Naive thymus-derived CD4-positive, alpha-beta T cell (primary cell): ENCODE results near the gene MAPKAPK5. TPM values are rescaled to one million over a fixed set of nuclear protein-coding genes. Genes with fewer than 3 reads are reported as not detected.
"Not testable (repeated sequence)": the region's sequence is repeated elsewhere in the genome, so short reads cannot be mapped to it uniquely, and the experiment has no call there.

Source experiments
- ATAC-seq: fragments of 150-1000 bp; cut with Tn5 transposase; 2 replicates; pipeline ENCODE4 v1.10.0; 2021; ENCODE audit warnings: mild to moderate bottlenecking, moderate library complexity
- CTCF ChIA-PET: fragments of 350-600 bp; sonication (Branson Sonifier 250); formaldehyde crosslinking; loops from one replicate; lab custom pipeline; 2021; ENCODE audit warnings: antibody characterized with exemption; lab: Charles Lee
- POLR2A ChIA-PET: fragments of 350-600 bp; sonication (Branson Sonifier 250); formaldehyde crosslinking; loops from one replicate; lab custom pipeline; 2021; ENCODE audit warnings: antibody characterized with exemption, inconsistent platforms; lab: Charles Lee
- DNase-seq, 9 donors: peaks; one replicate each; pipeline versions ENCODE4 v3.0.0 to v3.0.0-alpha.2; 2020 to 2022; ENCODE audit warnings: mixed read lengths in 1 of 9
- H3K27ac ChIP-seq: one replicate; pipeline ENCODE4 v1.7.0; 2013; ENCODE audit warnings: mild to moderate bottlenecking, low read depth, low read length, moderate library complexity
- H3K27me3 ChIP-seq, 2 donors: one replicate each; pipeline ENCODE4 v1.7.0; 2013; ENCODE audit warnings: low read length in 2 of 2, mild to moderate bottlenecking in 2 of 2, moderate library complexity in 2 of 2; ENCODE audit not compliant: control insufficient read depth in 2 of 2, insufficient read depth in 2 of 2
- H3K36me3 ChIP-seq, 3 experiments: 1 replicate in 2 of 3; 2 replicates in 1 of 3; pipeline ENCODE4 v1.7.0; 2013; ENCODE audit warnings: low read length in 3 of 3, mild to moderate bottlenecking in 3 of 3, moderate library complexity in 1 of 3; ENCODE audit not compliant: insufficient read depth in 3 of 3, control insufficient read depth in 2 of 3
- H3K4me1 ChIP-seq, 2 donors: one replicate each; pipeline ENCODE4 v1.7.0; 2013; ENCODE audit warnings: low read length in 2 of 2, mild to moderate bottlenecking in 2 of 2, moderate library complexity in 1 of 2; ENCODE audit not compliant: control insufficient read depth in 2 of 2, insufficient read depth in 2 of 2
- H3K4me3 ChIP-seq: 2 replicates; pipeline ENCODE4 v1.7.0; 2013; ENCODE audit warnings: mild to moderate bottlenecking, low read length
- H3K9me3 ChIP-seq, 3 experiments: 1 replicate in 2 of 3; 2 replicates in 1 of 3; pipeline ENCODE4 v1.7.0; 2013; ENCODE audit warnings: low read length in 3 of 3; ENCODE audit not compliant: control insufficient read depth in 2 of 3
- H3K27ac Mint-ChIP-seq, 9 donors: one replicate each; pipeline ENCODE4 v1.8.0; 2020 to 2022; ENCODE audit warnings: mixed read lengths in 9 of 9, mild to moderate bottlenecking in 8 of 9, moderate library complexity in 5 of 9, inconsistent platforms in 2 of 9
- H3K27me3 Mint-ChIP-seq, 5 donors: one replicate each; pipeline ENCODE4 v1.8.0; 2021 to 2022; ENCODE audit warnings: mixed read lengths in 5 of 5, mild to moderate bottlenecking in 1 of 5
- H3K36me3 Mint-ChIP-seq, 5 donors: one replicate each; pipeline ENCODE4 v1.8.0; 2020 to 2022; ENCODE audit warnings: mixed read lengths in 5 of 5, mild to moderate bottlenecking in 3 of 5, inconsistent platforms in 1 of 5
- H3K4me1 Mint-ChIP-seq, 7 donors: one replicate each; pipeline ENCODE4 v1.8.0; 2020 to 2022; ENCODE audit warnings: mixed read lengths in 7 of 7, mild to moderate bottlenecking in 3 of 7, inconsistent platforms in 1 of 7
- H3K4me3 Mint-ChIP-seq, 10 donors: one replicate each; pipeline ENCODE4 v1.8.0; 2020 to 2022; ENCODE audit warnings: mild to moderate bottlenecking in 10 of 10, mixed read lengths in 10 of 10, moderate library complexity in 6 of 10, inconsistent platforms in 2 of 10
- H3K9me3 Mint-ChIP-seq, 11 donors: one replicate each; pipeline ENCODE4 v1.8.0; 2020 to 2022; ENCODE audit warnings: mixed read lengths in 11 of 11, mild to moderate bottlenecking in 4 of 11, inconsistent platforms in 1 of 11, moderate library complexity in 1 of 11
- intact Hi-C, 2 donors: fragments of 100-400 bp; cut with micrococcal nuclease; formaldehyde crosslinking; loops; one replicate each; pipeline ENCODE4 v1.15.1; 2023
- polyA plus RNA-seq, 2 donors: library from polyadenylated mRNA; unstranded; fragments of 300-500 nt; fragmentation: Illumina TruSeq; gene quantifications; one replicate each; pipeline ENCODE4 v1.2.3, GENCODE V29; 2021
- total RNA-seq, 6 experiments: library from RNA in 5 of 6; stranded (reverse) in 5 of 6; gene quantifications; 1 replicate in 5 of 6; 2 replicates in 1 of 6; pipeline ENCODE4 v1.2.3 and lab custom pipeline; 2021 to 2026

Gene MAPKAPK5
- total and polyA plus RNA-seq, 7 experiments from 2014 or later, result 30.6 to 72.1 (median 58.2) TPM

DNA sequence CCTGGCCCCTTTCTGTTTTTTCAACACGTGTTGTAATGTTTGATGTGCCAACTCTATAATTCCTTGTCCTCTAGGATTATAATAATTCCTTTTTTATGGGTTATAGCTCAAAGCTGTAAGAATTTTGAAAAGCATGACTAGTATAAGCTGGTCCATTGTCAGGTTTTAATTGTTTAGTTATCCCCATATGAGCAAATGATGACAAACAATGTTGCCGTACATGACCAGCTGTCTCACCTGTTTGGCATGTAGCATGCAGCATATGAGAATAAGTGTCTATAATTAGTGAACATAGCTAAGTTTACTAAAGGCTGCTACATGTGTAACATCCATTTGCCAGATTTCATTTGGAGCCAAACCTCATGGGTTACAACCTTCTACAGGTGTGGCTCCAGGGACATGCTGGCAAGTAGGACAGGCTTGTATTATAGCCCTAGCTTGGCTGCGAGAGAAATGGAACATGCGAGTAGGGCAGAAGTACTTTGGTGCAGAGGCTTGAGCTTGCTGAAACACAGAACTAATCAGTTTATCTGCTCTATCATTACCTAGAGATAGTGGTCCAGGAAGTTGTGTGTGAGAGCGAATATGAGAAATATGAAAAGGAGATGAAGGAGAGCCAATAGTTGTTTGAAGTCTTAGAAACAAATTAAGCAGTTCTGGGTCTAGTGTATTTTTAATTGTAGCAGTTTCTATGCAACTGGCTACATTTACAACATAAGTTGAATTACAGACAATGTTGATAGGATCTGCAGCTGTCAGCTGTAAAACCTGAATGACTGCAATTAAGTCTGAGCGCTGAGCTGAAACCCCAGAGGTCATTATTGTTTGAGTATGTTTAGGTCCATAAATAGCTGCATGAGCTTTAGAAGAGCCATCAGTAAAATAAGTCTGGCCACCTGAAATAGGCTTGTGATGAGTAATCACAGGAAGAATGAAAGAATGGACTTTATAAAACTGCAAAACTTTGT lies 22.6 kb upstream of the MAPKAPK5 start:
- Mint-ChIP-seq H3K9me3 (peaks cover 0 to 5% (median 0%) of the 10 kb centered on the region in 11 donors), H3K36me3 (peaks cover 0 to 3% (median 0%) of the 10 kb centered on the region in 5 donors), H3K27me3 (peaks cover 4 to 47% (median 13%) of the 10 kb centered on the region in 5 donors), H3K4me3 (no peak overlapping the region), H3K4me1 (peaks cover 0 to 2% (median 0%) of the 10 kb centered on the region in 7 donors), H3K27ac (peak overlapping the region in 1 of 9 donors; percentile 40)
- H3K4me1 ChIP-seq, result no peaks in the 10 kb centered on the region
- no peaks in the 10 kb centered on the region for H3K36me3 ChIP-seq
- no peaks in the 10 kb centered on the region for H3K27me3 ChIP-seq
- intact Hi-C loops, result loop anchor here in 1 of 2 donors (5.0 kb wide), 1 partner anchor 193 kb away; the partner anchor contains the start of genes ERP29 and TMEM116
- ChIA-PET POLR2A (interaction anchor here (1.2 kb wide), 1 partner anchor 22 kb away, joined by 4 read pairs; the partner anchor contains the start of gene MAPKAPK5), CTCF (no interaction called here)
- no peak for ATAC-seq
- H3K4me3 ChIP-seq, result no peak overlapping the region
- H3K27ac ChIP-seq, result no peak overlapping the region
- no peaks in the 10 kb centered on the region for H3K9me3 ChIP-seq
- no peak for DNase-seq

DNA sequence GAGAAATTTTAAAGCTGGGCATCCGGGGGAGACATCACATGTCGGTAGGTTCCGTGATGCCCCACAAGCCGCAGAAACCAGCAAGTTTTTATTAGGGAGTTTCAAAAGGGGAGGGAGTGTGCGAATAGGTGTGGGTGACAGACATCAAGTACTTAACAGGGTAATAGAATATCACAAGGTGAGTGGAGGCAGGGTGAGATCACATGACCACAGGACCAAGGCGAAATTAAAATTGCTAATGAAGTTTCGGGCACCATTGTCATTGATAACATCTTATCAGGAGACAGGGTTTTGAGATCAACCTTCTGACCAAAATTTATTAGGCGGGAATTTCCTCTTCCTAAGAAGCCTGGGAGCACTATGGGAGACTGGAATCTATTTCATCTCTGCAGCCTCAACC lies 21.2 kb upstream of the MAPKAPK5 start:
- H3K4me3 Mint-ChIP-seq, H3K36me3 ChIP-seq, H3K4me1 Mint-ChIP-seq, H3K36me3 Mint-ChIP-seq, H3K4me3 ChIP-seq, H3K9me3 Mint-ChIP-seq, H3K27me3 ChIP-seq, CTCF ChIA-PET, H3K4me1 ChIP-seq, DNase-seq, H3K27ac Mint-ChIP-seq, H3K9me3 ChIP-seq, ATAC-seq, H3K27ac ChIP-seq: not testable (repeated sequence)
- intact Hi-C loops, result loop anchor here in 1 of 2 donors (5.0 kb wide), 1 partner anchor 191 kb away; the partner anchor contains the start of genes ERP29 and TMEM116
- peaks cover 4 to 48% (median 13%) of the 10 kb centered on the region in 5 donors for H3K27me3 Mint-ChIP-seq
- POLR2A ChIA-PET, result interaction anchor here (0.6 kb wide), 1 partner anchor 385 kb away, joined by 3 read pairs; no protein-coding TSS in a partner anchor

DNA sequence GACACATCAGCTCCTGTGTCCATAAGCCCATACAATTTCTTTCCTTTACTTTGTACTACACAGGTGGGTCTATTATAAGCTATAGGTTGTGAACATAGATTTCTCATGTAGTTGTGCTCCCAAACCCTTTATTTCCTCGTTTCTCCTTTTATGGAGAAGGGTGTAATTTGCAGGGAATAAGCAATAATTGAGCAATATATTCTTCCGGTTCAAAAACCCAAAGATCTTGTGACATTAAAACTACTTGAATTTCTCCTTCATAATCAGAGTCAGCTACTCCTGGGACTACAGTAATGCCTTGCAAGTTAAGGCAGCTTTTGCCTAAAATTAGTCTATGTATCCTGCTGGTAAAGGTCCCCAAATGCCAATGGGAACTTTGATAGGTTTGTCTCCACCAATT lies 19.1 kb upstream of the MAPKAPK5 start:
- Mint-ChIP-seq H3K36me3 (peaks cover 0 to 3% (median 0%) of the 10 kb centered on the region in 5 donors), H3K9me3 (peaks cover 0 to 5% (median 0%) of the 10 kb centered on the region in 11 donors), H3K27ac (no peak overlapping the region), H3K4me3 (no peak overlapping the region), H3K27me3 (peaks cover 4 to 46% (median 13%) of the 10 kb centered on the region in 5 donors), H3K4me1 (peaks cover 0 to 2% (median 0%) of the 10 kb centered on the region in 7 donors)
- Histone ChIP-seq H3K36me3 (no peaks in the 10 kb centered on the region), H3K9me3 (no peaks in the 10 kb centered on the region), H3K4me3 (no peak overlapping the region), H3K27ac (no peak overlapping the region), H3K4me1 (no peaks in the 10 kb centered on the region), H3K27me3 (no peaks in the 10 kb centered on the region)
- ChIA-PET POLR2A (interaction anchor here (1.2 kb wide), 1 partner anchor 19 kb away, joined by 4 read pairs; the partner anchor contains the start of gene MAPKAPK5), CTCF (interaction anchor here (1.4 kb wide), 1 partner anchor 18 kb away, joined by 3 read pairs; no protein-coding TSS in a partner anchor)
- ATAC-seq (no peak), DNase-seq (no peak)
- intact Hi-C loops, result loop anchor here in 1 of 2 donors (5.0 kb wide), 1 partner anchor 189 kb away; the partner anchor contains the start of genes ERP29 and TMEM116

DNA sequence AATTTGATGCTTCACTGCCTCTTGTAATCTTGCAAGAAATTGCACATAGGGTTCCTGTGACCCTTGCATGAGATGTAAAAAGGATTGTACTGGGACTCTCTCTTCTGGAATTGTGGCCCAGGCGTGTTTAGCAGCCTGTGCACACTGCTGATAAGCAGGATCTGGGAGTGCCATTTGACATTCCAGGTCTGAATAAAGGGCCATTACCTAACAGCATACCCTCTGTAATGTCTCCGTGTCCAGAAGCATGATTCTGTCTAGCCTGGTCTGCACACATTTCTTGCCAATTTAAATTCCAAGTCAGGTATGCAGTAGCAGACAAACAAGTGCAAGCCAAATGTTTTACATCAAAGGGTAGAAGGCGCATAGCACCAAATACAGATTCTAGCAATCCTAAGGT lies 18.1 kb upstream of the MAPKAPK5 start:
- no peak for DNase-seq
- H3K27me3 Mint-ChIP-seq, result peaks cover 4 to 44% (median 13%) of the 10 kb centered on the region in 5 donors
- peaks cover 0 to 5% (median 0%) of the 10 kb centered on the region in 11 donors for H3K9me3 Mint-ChIP-seq
- Histone ChIP-seq H3K27me3 (no peaks in the 10 kb centered on the region), H3K4me1 (no peaks in the 10 kb centered on the region), H3K27ac (no peak overlapping the region), H3K4me3 (no peak overlapping the region), H3K36me3 (no peaks in the 10 kb centered on the region), H3K9me3 (no peaks in the 10 kb centered on the region)
- no peak overlapping the region for H3K4me3 Mint-ChIP-seq
- ATAC-seq, result no peak
- no peak overlapping the region for H3K27ac Mint-ChIP-seq
- peaks cover 0 to 2% (median 0%) of the 10 kb centered on the region in 7 donors for H3K4me1 Mint-ChIP-seq
- intact Hi-C loops, result loop anchor here (1.0 to 5.0 kb wide), 3 partner anchors 188 to 563 kb away; partner anchors contain the start of genes ERP29 (in 1 of the 2) and TMEM116 (in 1 of the 2)
- H3K36me3 Mint-ChIP-seq, result peaks cover 0 to 3% (median 0%) of the 10 kb centered on the region in 5 donors
- ChIA-PET CTCF (interaction anchor here (0.6 kb wide), 1 partner anchor 497 kb away, joined by 4 read pairs; no protein-coding TSS in a partner anchor), POLR2A (interaction anchor here (0.7 kb wide), 1 partner anchor 18 kb away, joined by 3 read pairs; the partner anchor contains the start of gene MAPKAPK5)

DNA sequence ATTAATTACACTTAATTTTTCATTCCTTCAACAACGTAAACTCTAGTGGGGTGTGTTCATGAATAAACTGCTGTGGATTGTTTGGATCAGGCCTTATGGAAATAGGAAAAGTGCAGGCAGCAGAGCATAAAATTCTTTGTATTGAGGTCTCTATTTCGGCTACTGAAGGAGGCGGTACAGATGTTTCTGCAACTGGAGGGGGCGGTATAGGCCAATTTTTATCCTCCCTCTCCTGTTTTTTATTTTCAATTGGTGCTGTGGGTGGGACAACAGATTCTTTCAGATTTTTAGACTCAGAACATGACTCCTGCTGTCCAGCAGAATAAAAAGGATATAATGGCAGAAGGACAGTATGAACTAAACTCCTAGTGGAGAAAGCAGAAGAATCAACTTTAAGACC lies 17.7 kb upstream of the MAPKAPK5 start:
- not testable (repeated sequence) for H3K4me1 ChIP-seq
- intact Hi-C loops, result loop anchor here (1.0 to 5.0 kb wide), 3 partner anchors 188 to 563 kb away; partner anchors contain the start of genes ERP29 (in 1 of the 2) and TMEM116 (in 1 of the 2)

DNA sequence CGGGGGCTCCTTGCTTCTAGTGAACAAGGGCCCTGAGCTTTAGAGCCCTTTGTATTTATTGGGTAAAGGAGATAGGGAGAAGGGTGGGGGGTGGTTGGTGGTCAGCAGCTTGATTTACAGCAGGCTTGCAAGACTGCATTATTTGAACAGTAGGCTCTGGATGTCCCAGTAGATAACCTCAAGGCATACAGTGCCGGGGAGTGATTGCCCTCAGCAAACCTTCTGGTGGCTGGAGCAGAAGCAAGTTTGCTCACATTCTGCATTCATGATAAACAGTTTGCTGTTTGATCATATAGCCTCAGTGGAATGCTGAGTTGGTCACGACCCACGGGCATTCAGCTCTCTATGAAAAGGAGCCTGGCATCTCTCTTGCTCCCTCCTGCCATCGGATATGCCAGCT lies 16.5 kb upstream of the MAPKAPK5 start:
- H3K4me1 ChIP-seq, result no peaks in the 10 kb centered on the region
- H3K4me1 Mint-ChIP-seq, result peaks cover 0 to 2% (median 0%) of the 10 kb centered on the region in 7 donors
- no peak for DNase-seq
- peaks cover 0 to 3% (median 0%) of the 10 kb centered on the region in 11 donors for H3K9me3 Mint-ChIP-seq
- no peaks in the 10 kb centered on the region for H3K27me3 ChIP-seq
- no peak overlapping the region for H3K4me3 ChIP-seq
- ATAC-seq, result no peak
- CTCF ChIA-PET, result no interaction called here
- H3K27ac ChIP-seq, result no peak overlapping the region
- no peak overlapping the region for H3K4me3 Mint-ChIP-seq
- H3K27me3 Mint-ChIP-seq, result peaks cover 3 to 43% (median 13%) of the 10 kb centered on the region in 5 donors
- no peak overlapping the region for H3K27ac Mint-ChIP-seq
- POLR2A ChIA-PET, result interaction anchor here (0.6 to 3.4 kb wide), 2 partner anchors 16 to 476 kb away, joined by 3 to 20 read pairs; partner anchors contain the start of gene MAPKAPK5
- peaks cover 0 to 3% (median 0%) of the 10 kb centered on the region in 5 donors for H3K36me3 Mint-ChIP-seq
- H3K9me3 ChIP-seq, result no peaks in the 10 kb centered on the region
- H3K36me3 ChIP-seq, result no peaks in the 10 kb centered on the region
- intact Hi-C loops, result loop anchor here in 1 of 2 donors (2.0 kb wide), 1 partner anchor 561 kb away; no protein-coding TSS in a partner anchor

More for the DNA sequence above, 17.7 kb upstream of the MAPKAPK5 start:
- H3K36me3 Mint-ChIP-seq, ATAC-seq, H3K27ac ChIP-seq, POLR2A ChIA-PET, H3K36me3 ChIP-seq, H3K9me3 ChIP-seq, H3K4me3 ChIP-seq, H3K4me1 Mint-ChIP-seq, H3K9me3 Mint-ChIP-seq, H3K27me3 ChIP-seq, H3K27ac Mint-ChIP-seq, CTCF ChIA-PET, H3K4me3 Mint-ChIP-seq: not testable (repeated sequence)
- peaks cover 4 to 44% (median 13%) of the 10 kb centered on the region in 5 donors for H3K27me3 Mint-ChIP-seq
- peak in 3 of 9 donors; percentile 14 to 24 (median 21) for DNase-seq
